HG03575 (cell line): ENCODE results near the gene RABAC1.

ENCODE experiments used
- ATAC-seq: cut with Tn5 transposase; IDR thresholded peaks from one replicate; pipeline ENCODE4 v1.9.1; 2021; ENCODE audit not compliant: unreplicated experiment, insufficient number of reproducible peaks, low FRiP score; ENCODE audit errors: extremely low read depth

Gene RABAC1

GRCh38 chr19:41991025-41991424 is 31.9 kb upstream of the RABAC1 start:
- no peak for ATAC-seq

GRCh38 chr19:41990615-41991014 is 31.5 kb upstream of the RABAC1 start:
- ATAC-seq, result no peak

GRCh38 chr19:41990028-41990427 is 30.9 kb upstream of the RABAC1 start:
- no peak for ATAC-seq

GRCh38 chr19:41988947-41989346 is 29.8 kb upstream of the RABAC1 start:
- ATAC-seq, result no peak

GRCh38 chr19:41987141-41987860 is 28.2 kb upstream of the RABAC1 start:
- ATAC-seq, result no peak

GRCh38 chr19:41984961-41985360 is 25.8 kb upstream of the RABAC1 start:
- no peak for ATAC-seq

GRCh38 chr19:41981724-41982123 is 22.6 kb upstream of the RABAC1 start:
- ATAC-seq, result no peak

GRCh38 chr19:41978470-41978869 is 19.3 kb upstream of the RABAC1 start:
- ATAC-seq, result no peak

GRCh38 chr19:41977916-41978315 is 18.8 kb upstream of the RABAC1 start:
- no peak for ATAC-seq

- no peak for ATAC-seq
Measured at GRCh38 chr19:41974652-41975051, 15.5 kb upstream of the RABAC1 start.

GRCh38 chr19:41971363-41971762 is 12.2 kb upstream of the RABAC1 start:
- ATAC-seq, result no peak

- ATAC-seq, result no peak
Measured at GRCh38 chr19:41969772-41970458, 10.8 kb upstream of the RABAC1 start.

GRCh38 chr19:41968751-41969595 is 9.9 kb upstream of the RABAC1 start:
- no peak for ATAC-seq

- no peak for ATAC-seq
Measured at GRCh38 chr19:41967054-41967783, 8.1 kb upstream of the RABAC1 start.

- ATAC-seq, result no peak
Measured at GRCh38 chr19:41965106-41965505, 6.0 kb upstream of the RABAC1 start.

- no peak for ATAC-seq
Measured at GRCh38 chr19:41960973-41961372, 1.9 kb upstream of the RABAC1 start.

GRCh38 chr19:41958367-41959055 is 610 bp downstream of the RABAC1 start:
- ATAC-seq, result no peak

GRCh38 chr19:41957838-41958366 is 1.2 kb downstream of the RABAC1 start:
- no peak for ATAC-seq
